Measurements from ENCODE around the gene ERO1A. TPM values are rescaled to one million over a fixed set of nuclear protein-coding genes. Genes with fewer than 3 reads are reported as not detected.

ERO1A gene
- total RNA-seq, 1 experiment from 2014 or later, result 63.3 TPM

GRCh38 chr14:52694761-52695480, 437 bp downstream of the ERO1A start:
- peak; percentile 50 for DNase-seq (ENCODE audit: low spot score)

- DNase-seq (ENCODE audit: low spot score), result no peak
Observed at GRCh38 chr14:52693532-52693931, 1.8 kb downstream of the ERO1A start.

GRCh38 chr14:52693036-52693435, 2.3 kb downstream of the ERO1A start:
- DNase-seq (ENCODE audit: low spot score), result no peak

- no peak for DNase-seq (ENCODE audit: low spot score)
Observed at GRCh38 chr14:52692248-52692962, 3.0 kb downstream of the ERO1A start.

- no peak for DNase-seq (ENCODE audit: low spot score)
Observed at GRCh38 chr14:52690983-52691760, 4.2 kb downstream of the ERO1A start.

GRCh38 chr14:52686176-52686575, 9.2 kb downstream of the ERO1A start:
- no peak for DNase-seq (ENCODE audit: low spot score)

- DNase-seq (ENCODE audit: low spot score), result no peak
Observed at GRCh38 chr14:52683985-52684520, 11.3 kb downstream of the ERO1A start.

- no peak for DNase-seq (ENCODE audit: low spot score)
Observed at GRCh38 chr14:52678591-52678990, 16.8 kb downstream of the ERO1A start.

- DNase-seq (ENCODE audit: low spot score), result no peak
Observed at GRCh38 chr14:52663850-52664249, 31.5 kb downstream of the ERO1A start.

- no peak for DNase-seq (ENCODE audit: low spot score)
Observed at GRCh38 chr14:52661314-52661713, 34.0 kb downstream of the ERO1A start.

- DNase-seq (ENCODE audit: low spot score), result no peak
Observed at GRCh38 chr14:52660832-52661231, 34.5 kb downstream of the ERO1A start.

- no peak for DNase-seq (ENCODE audit: low spot score)
Observed at GRCh38 chr14:52660325-52660724, 35.0 kb downstream of the ERO1A start.

GRCh38 chr14:52656905-52657304, 38.5 kb downstream of the ERO1A start:
- no peak for DNase-seq (ENCODE audit: low spot score)

GRCh38 chr14:52650774-52651173, 44.6 kb downstream of the ERO1A start:
- no peak for DNase-seq (ENCODE audit: low spot score)

- no peak for DNase-seq (ENCODE audit: low spot score)
Observed at GRCh38 chr14:52649511-52649910, 45.8 kb downstream of the ERO1A start.

- DNase-seq (ENCODE audit: low spot score), result no peak
Observed at GRCh38 chr14:52641745-52642144, 53.6 kb downstream of the ERO1A start.

GRCh38 chr14:52640137-52640536, 55.2 kb downstream of the ERO1A start:
- DNase-seq (ENCODE audit: low spot score), result no peak

- no peak for DNase-seq (ENCODE audit: low spot score)
Observed at GRCh38 chr14:52619687-52620086, 75.7 kb downstream of the ERO1A start.

GRCh38 chr14:52618602-52619001, 76.8 kb downstream of the ERO1A start:
- no peak for DNase-seq (ENCODE audit: low spot score)

GRCh38 chr14:52610187-52610586, 85.2 kb downstream of the ERO1A start:
- DNase-seq (ENCODE audit: low spot score), result no peak

GRCh38 chr14:52609445-52610044, 85.8 kb downstream of the ERO1A start:
- no peak for DNase-seq (ENCODE audit: low spot score)

- DNase-seq (ENCODE audit: low spot score), result no peak
Observed at GRCh38 chr14:52607061-52607460, 88.3 kb downstream of the ERO1A start.

All from H4 (cell line).